HCT116 (cell line): ENCODE results near the gene ARL5A. TPM values are rescaled to one million over a fixed set of nuclear protein-coding genes. Genes with fewer than 3 reads are reported as not detected.

ENCODE experiments used
- ATAC-seq: fragments of 200-7000 bp; cut with Tn5 transposase; 2 replicates; pipeline ENCODE4 v1.9.1; 2020; ENCODE audit warnings: mild to moderate bottlenecking, moderate library complexity
- BruUV-seq: library from RNA; stranded (reverse); fragments of 400-500 nt; replicated peaks from 2 replicates; lab custom pipeline; 2021; lab: Mats Ljungman, UMichigan
- CTCF ChIA-PET: fragments of 300-600 bp; sonication (Branson Sonifier 250); formaldehyde crosslinking; loops from one replicate; lab custom pipeline; 2021; ENCODE audit warnings: antibody characterized with exemption; lab: Charles Lee
- POLR2A ChIA-PET: fragments of 300-600, 350-600 bp; sonication (Branson Sonifier 250); formaldehyde crosslinking; loops from one replicate; lab custom pipeline; 2021; ENCODE audit warnings: antibody characterized with exemption; lab: Charles Lee
- RAD21 ChIA-PET, 2 experiments: fragments of 300-600 bp; sonication (Branson Sonifier 250); formaldehyde crosslinking; loops; one replicate each; lab custom pipeline; 2023; ENCODE audit warnings: low total read pairs in 2 of 2; ENCODE audit not compliant: uncharacterized antibody in 2 of 2, unreplicated experiment in 2 of 2, low non-redundant PET in 1 of 2; lab: Charles Lee
- DNase-seq: peaks from one replicate; pipeline ENCODE4 v3.0.0-alpha.2; 2010; ENCODE audit warnings: low read depth, low spot score
- H2AFZ ChIP-seq: fragments of 200-600 bp; shearing (Covaris generic), sonication (generic); 2 replicates; pipeline ENCODE4 v1.6.1; 2017; ENCODE audit warnings: low read depth, mixed run types, mixed read lengths, antibody characterized with exemption, low read length; ENCODE audit not compliant: poor library complexity, severe bottlenecking
- H3K27ac ChIP-seq: 2 replicates; pipeline ENCODE4 v1.5.1; 2012; ENCODE audit warnings: low read depth, low read length
- H3K27me3 ChIP-seq: fragments of 200-600 bp; sonication (generic); 2 replicates; pipeline ENCODE4 v1.6.1; 2016; ENCODE audit warnings: mixed run types, low read length, mixed read lengths; ENCODE audit not compliant: insufficient read depth
- H3K36me3 ChIP-seq, 2 experiments: fragments of 200-500 bp in 1 of 2; fragments of 200-600 bp in 1 of 2; sonication (Bioruptor generic) in 1 of 2; sonication (generic) in 1 of 2; 2 replicates each; pipeline versions ENCODE4 v1.5.1 to v1.6.1; 2014 to 2016; ENCODE audit warnings: low read length in 2 of 2, inconsistent platforms in 1 of 2, mixed read lengths in 1 of 2, mixed run types in 1 of 2; ENCODE audit not compliant: insufficient read depth in 2 of 2, control insufficient read depth in 1 of 2
- H3K4me1 ChIP-seq, 2 experiments: fragments of 200-600 bp in 1 of 2; sonication (generic) in 1 of 2; 2 replicates each; pipeline versions ENCODE4 v1.5.1 to v1.6.1; 2012 to 2017; ENCODE audit warnings: low read length in 2 of 2, inconsistent platforms in 1 of 2, mild to moderate bottlenecking in 1 of 2, mixed read lengths in 1 of 2, mixed run types in 1 of 2, moderate library complexity in 1 of 2; ENCODE audit not compliant: insufficient read depth in 2 of 2, control insufficient read depth in 1 of 2
- H3K4me2 ChIP-seq: fragments of 200-600 bp; sonication (generic); 2 replicates; pipeline ENCODE4 v1.6.1; 2017; ENCODE audit warnings: mixed run types, low read length, mixed read lengths
- H3K4me3 ChIP-seq, 2 experiments: fragments of 200-600 bp in 1 of 2; sonication (generic) in 1 of 2; replicated peaks in 1 of 2; 2 replicates each; pipeline ENCODE4 v1.5.1; 2011 to 2016; ENCODE audit warnings: low read length in 2 of 2, control low read depth in 1 of 2, low read depth in 1 of 2, mild to moderate bottlenecking in 1 of 2, mixed read lengths in 1 of 2, mixed run types in 1 of 2
- H3K79me2 ChIP-seq: fragments of 200-600 bp; sonication (generic); 2 replicates; pipeline ENCODE4 v1.6.1; 2017; ENCODE audit warnings: mild to moderate bottlenecking, mixed run types, low read length, moderate library complexity, mixed read lengths; ENCODE audit not compliant: insufficient read depth
- H3K9ac ChIP-seq: fragments of 200-600 bp; sonication (generic); 2 replicates; pipeline ENCODE4 v1.6.1; 2016; ENCODE audit warnings: low read length, mixed read lengths
- H3K9me2 ChIP-seq: fragments of 200-600 bp; sonication (generic), shearing (Covaris generic); 2 replicates; pipeline ENCODE4 v1.6.1; 2017; ENCODE audit warnings: mixed run types, mild to moderate bottlenecking, moderate library complexity; ENCODE audit not compliant: insufficient read depth
- H3K9me3 ChIP-seq, 2 experiments: fragments of 200-500 bp in 1 of 2; fragments of 200-600 bp in 1 of 2; sonication (Bioruptor generic) in 1 of 2; sonication (generic) in 1 of 2; 2 replicates each; pipeline ENCODE4 v1.6.1; 2014 to 2017; ENCODE audit warnings: low read length in 2 of 2, mixed read lengths in 2 of 2, inconsistent platforms in 1 of 2, low read depth in 1 of 2, mild to moderate bottlenecking in 1 of 2, mixed run types in 1 of 2, moderate library complexity in 1 of 2; ENCODE audit not compliant: control insufficient read depth in 1 of 2, insufficient read depth in 1 of 2
- H4K20me1 ChIP-seq: fragments of 200-600 bp; sonication (generic), shearing (Covaris generic); 2 replicates; pipeline ENCODE4 v1.6.1; 2017; ENCODE audit warnings: mixed run types, mild to moderate bottlenecking, moderate library complexity; ENCODE audit not compliant: insufficient read depth
- CEBPB ChIP-seq: IDR thresholded peaks from 2 replicates; pipeline ENCODE4 v1.6.1; 2012; ENCODE audit warnings: low read depth
- EGR1 ChIP-seq: IDR thresholded peaks from 2 replicates; pipeline ENCODE4 v1.6.1; 2012; ENCODE audit warnings: low read depth
- EZH2 ChIP-seq: fragments of 200-600 bp; sonication (generic); IDR thresholded peaks from 2 replicates; pipeline ENCODE4 v1.6.1; 2017; ENCODE audit warnings: antibody characterized with exemption, mixed run types
- EZH2phosphoT487 ChIP-seq: fragments of 200-600 bp; IDR thresholded peaks from 2 replicates; pipeline ENCODE4 v1.6.1; 2018; ENCODE audit warnings: antibody characterized with exemption, borderline replicate concordance
- FOSL1 ChIP-seq: IDR thresholded peaks from 2 replicates; pipeline ENCODE4 v1.6.1; 2012; ENCODE audit warnings: low read depth
- POLR2A ChIP-seq: IDR thresholded peaks from 2 replicates; pipeline ENCODE4 v1.7.0; 2011; ENCODE audit warnings: borderline replicate concordance; ENCODE audit not compliant: insufficient read depth, insufficient read length; ENCODE audit errors: extremely low read depth
- POLR2AphosphoS5 ChIP-seq: IDR thresholded peaks from 2 replicates; pipeline ENCODE4 v1.6.1; 2011; ENCODE audit warnings: mild to moderate bottlenecking, low read depth, low read length, moderate library complexity
- RAD21 ChIP-seq: IDR thresholded peaks from 2 replicates; pipeline ENCODE4 v1.6.1; 2012; ENCODE audit warnings: low read depth, mild to moderate bottlenecking
- REST ChIP-seq: IDR thresholded peaks from 2 replicates; pipeline ENCODE4 v1.6.1; 2012; ENCODE audit warnings: low read depth
- SIN3A ChIP-seq: IDR thresholded peaks from 2 replicates; pipeline ENCODE4 v1.6.1; 2012; ENCODE audit warnings: low read depth
- TCF7L2 ChIP-seq: IDR thresholded peaks from 2 replicates; pipeline ENCODE4 v1.7.0; 2011; ENCODE audit warnings: borderline replicate concordance, inconsistent platforms; ENCODE audit not compliant: insufficient read depth, insufficient read length; ENCODE audit errors: extremely low read depth
- ZBTB33 ChIP-seq: IDR thresholded peaks from 2 replicates; pipeline ENCODE4 v1.6.1; 2011; ENCODE audit warnings: mild to moderate bottlenecking, low read length, moderate library complexity; ENCODE audit not compliant: insufficient replicate concordance; ENCODE audit errors: extremely low read depth
- ZFX ChIP-seq: fragments of 450-650 bp; IDR thresholded peaks from 2 replicates; pipeline ENCODE4 v1.6.1; 2017
- intact Hi-C: fragments of 100-400 bp; cut with micrococcal nuclease; formaldehyde crosslinking; loops from 2 replicates; pipeline ENCODE4 v1.10.0; 2022
- total RNA-seq: library from RNA; stranded (reverse); gene quantifications from one replicate; pipeline ENCODE4 v1.2.1, GENCODE V29; 2021; ENCODE audit not compliant: unreplicated experiment

Gene ARL5A
- total RNA-seq, 1 experiment from 2014 or later, result 74.4 TPM

GRCh38 chr2:151781642-151782041 lies 46.6 kb downstream of the ARL5A start:
- ATAC-seq, result no peak
- Histone ChIP-seq H3K9me3 (no peaks in the 10 kb centered on the region), H3K4me2 (no peak overlapping the region), H2AFZ (no peak overlapping the region), H3K9ac (no peak overlapping the region), H3K79me2 (no peaks in the 10 kb centered on the region), H3K27me3 (no peaks in the 10 kb centered on the region), H4K20me1 (no peaks in the 10 kb centered on the region), H3K4me3 (no peak overlapping the region), H3K36me3 (no peaks in the 10 kb centered on the region), H3K9me2 (no peaks in the 10 kb centered on the region), H3K4me1 (no peaks in the 10 kb centered on the region), H3K27ac (no peak overlapping the region)
- TF ChIP-seq FOSL1 (no peak), RAD21 (no peak), REST (no peak), ZBTB33 (no peak), EZH2 (no peak), EGR1 (no peak), EZH2phosphoT487 (no peak), POLR2A (no peak), POLR2AphosphoS5 (no peak), SIN3A (no peak), CEBPB (no peak), TCF7L2 (no peak), ZFX (no peak)
- ChIA-PET CTCF (no interaction called here), POLR2A (no interaction called here), RAD21 (no interaction called here)
- BruUV-seq, result no TSS peak
- DNase-seq, result no peak
- intact Hi-C loops, result no loop called here
